COLO668 (cell line): ENCODE measurements around the gene DHRS13.

Source experiments
- DNase-seq: peaks from one replicate; lab custom pipeline; 2025; ENCODE audit not compliant: unreplicated experiment; lab: John Stamatoyannopoulos, UW

DHRS13 gene, protein sequence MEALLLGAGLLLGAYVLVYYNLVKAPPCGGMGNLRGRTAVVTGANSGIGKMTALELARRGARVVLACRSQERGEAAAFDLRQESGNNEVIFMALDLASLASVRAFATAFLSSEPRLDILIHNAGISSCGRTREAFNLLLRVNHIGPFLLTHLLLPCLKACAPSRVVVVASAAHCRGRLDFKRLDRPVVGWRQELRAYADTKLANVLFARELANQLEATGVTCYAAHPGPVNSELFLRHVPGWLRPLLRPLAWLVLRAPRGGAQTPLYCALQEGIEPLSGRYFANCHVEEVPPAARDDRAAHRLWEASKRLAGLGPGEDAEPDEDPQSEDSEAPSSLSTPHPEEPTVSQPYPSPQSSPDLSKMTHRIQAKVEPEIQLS

DNA sequence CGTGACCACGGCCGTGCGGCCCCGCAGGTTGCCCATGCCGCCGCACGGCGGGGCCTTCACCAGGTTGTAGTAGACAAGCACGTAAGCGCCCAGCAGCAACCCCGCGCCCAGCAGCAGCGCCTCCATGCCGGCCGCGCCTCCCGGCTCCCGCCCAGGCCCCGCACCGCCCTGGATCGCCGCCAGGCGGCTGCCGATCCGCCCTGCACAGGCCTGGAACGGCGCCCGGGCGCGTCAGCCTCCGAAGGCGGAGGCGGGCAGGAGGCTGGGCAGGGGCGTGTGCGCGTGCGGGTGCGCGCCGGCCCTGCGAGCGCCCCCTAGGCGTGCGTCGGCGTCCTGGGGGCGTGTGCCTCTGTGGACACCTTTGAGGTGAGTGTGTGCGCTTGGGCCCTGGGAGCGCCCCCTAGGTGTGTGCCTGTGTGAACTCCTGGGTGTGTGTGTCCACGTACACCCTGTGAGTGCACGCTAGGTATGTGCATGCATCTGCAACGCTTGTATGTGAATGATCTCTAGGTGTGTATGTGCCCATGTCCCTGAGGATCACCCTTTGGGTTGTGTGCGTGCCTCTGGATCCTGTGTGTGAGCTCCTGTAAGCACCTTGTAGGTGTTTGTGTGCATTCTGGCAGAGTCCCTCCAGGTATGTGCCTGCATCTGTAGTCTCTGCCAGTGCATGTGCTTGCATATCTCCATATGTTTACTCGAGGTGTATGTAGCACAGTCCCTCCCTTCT, at the start of gene DHRS13:
Gene DHRS13 (minus strand): TSS at position 261 of the 727 bp plus-strand sequence. CDS start 135 bp downstream, at position 126.
- DNase-seq: peak; percentile 95

DNA sequence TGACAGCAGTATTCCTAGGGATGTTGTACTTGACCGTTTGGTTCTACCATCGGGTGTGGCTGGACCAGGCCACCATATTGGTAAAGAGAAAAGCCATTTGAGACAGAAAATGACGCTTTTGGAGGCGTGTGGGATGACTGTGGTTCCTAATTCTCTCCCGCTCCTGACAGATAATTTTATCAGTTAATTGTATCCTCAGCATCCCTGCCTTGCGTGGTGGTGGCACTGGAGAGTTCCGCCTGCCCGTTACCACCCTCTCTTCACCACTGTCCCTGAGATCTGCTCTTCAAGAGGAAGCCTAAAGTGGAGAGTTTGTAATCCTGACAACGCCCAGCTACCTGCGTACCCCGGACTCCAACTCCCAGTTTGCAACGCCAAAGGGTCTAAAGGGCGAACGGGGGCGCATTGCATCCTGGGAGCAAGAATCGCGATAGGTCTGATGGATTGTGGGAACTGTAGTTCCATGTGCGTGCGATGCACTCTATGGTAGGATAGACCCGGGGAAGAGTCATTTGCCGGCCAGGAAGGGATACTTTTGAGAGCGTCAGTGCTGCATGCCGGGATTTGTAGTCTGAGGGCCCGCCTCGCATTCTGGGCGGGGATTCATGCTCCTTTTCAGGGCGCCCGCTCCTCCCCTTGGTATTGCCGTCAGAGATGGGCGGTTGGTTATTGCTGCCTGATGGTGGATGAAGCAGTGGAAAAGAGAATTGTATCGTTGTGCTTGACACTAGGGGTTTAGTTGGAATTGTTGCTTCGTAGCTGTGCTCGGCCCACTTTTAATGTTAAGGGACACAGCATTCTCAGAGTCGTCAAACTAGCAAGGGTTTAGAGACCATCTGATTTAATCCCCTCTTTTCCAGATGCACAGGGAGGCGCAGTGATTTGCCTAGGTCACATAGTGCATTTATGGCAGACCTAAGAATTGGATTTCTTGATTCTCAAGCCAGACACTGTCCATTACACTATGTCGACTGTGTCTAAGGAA, 49.4 kb upstream of the DHRS13 start:
- DNase-seq: peak; percentile 93

DNA sequence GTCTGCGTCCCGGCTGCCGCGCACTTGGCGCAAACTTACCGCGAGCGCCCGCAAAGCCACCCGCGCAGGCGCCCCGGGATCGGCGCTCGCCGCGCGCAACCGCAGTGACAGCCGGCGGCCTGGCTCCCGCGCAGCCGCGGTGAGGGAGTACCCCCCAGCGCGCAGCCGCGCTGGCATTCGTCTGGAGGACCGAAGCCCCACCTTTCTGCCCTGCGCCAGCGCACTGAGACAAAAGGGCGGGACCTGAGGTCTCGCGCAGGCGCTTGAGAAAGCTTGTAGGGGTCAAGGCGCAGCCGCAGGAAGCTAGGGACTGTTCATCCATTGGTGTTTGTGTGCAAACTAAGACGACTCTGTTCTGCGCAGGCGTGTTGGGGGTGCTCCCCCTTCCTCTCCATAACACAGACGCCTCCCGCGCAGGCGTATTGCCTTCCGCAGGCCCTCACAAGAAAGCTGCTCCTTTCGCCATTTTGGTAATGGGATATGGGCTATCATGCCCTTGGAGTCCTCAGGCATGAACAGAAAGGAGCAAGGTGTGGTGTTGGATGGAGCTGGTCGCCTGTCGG, 48.6 kb upstream of the DHRS13 start, which contains the start of gene PHF12:
Gene PHF12 (minus strand): TSS at position 91 of the 563 bp plus-strand sequence. CDS start 558 bp downstream, outside the sequence.
- DNase-seq: peak; percentile 98

DNA sequence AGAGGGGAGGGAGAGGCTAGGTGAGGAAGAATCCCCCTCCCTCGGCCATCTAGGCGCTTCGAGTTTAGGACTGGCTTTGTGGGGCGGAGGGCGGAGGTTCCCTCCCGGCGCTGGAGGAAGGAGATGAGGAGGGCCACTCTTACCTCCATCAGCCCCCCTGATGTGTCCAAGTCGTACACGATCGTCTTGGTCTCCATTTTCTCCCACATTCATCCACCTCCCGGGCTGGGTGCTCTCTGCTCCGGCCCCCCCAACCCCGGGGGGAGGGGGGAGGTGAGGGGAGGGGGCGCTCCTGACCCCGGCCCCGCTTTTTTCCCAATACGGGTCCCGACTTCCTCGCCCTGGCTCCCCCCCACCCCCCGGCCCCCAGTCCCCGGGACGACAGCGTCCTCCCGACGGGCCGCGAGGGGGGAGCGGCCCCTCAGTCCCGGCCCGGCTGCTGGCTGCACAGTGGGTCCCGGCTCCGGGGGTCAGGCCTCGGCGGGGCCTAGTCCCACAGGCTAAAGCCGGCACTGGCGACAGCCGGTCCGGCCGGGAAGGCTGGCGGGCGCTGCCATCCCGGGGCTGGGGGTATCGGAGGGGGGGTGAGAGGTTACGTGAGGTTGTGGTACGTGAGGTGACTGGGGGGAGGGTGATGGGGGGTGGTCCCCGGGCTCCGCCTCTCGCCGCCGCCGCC, 48.0 kb upstream of the DHRS13 start:
- DNase-seq: no peak

DNA sequence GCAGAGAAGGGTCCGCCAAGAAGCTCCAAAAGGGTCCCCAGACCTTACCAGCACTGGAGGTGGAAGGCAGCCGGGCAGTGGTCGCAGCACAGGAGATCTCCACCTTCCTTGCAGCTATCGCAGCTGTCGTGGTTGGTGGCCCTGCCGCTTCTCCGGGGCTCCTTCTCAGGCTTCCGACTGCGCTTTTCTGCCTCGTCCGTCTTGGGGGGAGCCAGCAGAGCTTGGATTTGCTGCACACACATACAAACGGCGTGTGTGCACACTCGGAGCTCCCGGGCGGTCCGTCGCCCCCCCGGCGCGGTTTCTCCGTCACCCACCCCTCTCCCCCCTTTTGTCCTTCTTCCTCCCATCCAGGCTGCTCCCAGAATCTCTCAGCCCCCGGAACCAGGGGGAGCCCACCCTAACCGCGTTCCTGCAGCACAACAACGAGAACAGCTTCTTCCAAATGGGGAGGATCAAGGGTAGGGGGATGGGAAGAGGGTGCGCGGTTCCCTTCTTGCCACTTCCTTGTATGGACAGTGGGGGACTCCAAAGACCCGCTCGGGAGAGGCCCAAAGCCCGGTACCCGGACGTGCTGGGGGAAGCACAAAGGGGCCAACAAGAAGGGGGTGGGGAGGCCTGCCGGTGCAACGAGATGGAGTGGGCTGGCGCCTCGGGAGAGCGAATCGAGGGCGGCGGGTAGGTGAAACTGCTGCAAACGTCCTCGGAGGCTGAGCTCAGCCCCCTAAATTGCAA, 47.3 kb upstream of the DHRS13 start:
- peak; percentile 17 for DNase-seq

DNA sequence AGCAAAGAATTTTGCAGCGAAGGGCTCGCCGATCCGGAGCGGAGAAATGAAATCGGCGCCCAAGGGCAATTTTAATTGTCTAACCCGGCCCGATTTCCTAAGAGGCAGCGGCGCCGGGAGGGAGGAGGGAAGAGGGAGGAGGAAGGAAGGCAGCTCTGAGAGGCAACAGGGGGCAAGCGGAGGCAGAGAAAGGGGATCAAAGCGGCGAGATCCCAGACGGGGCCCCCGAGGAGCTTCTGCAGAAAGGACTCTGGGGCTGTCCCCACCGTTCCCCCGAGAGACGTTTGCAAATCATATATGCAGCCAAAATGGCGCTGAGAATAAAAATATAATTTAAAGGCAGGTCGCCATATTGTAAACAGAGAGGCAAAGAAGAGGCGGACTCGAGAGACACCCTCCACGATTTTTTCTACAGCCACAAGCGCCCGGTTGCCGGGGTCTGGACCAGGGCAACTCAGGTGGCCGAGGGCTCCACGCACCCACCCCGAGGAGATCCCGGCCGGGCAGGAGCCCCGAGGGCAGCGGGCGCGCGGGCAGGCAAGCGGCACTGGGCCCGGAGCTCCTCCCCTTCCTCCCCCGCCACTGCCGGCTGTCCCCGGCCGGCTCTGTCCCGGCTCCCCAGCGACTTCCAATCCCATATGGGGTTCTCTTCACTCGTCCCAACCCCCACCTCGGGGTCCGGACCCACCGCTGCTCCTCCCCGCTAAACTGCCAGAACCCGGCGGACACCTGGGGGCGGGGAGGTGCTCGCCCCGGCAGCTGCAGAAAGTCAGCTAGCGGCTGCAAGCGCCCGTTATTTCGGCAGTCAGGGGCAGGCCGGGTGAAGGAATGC, 46.5 kb upstream of the DHRS13 start:
- DNase-seq: peak; percentile 18

DNA sequence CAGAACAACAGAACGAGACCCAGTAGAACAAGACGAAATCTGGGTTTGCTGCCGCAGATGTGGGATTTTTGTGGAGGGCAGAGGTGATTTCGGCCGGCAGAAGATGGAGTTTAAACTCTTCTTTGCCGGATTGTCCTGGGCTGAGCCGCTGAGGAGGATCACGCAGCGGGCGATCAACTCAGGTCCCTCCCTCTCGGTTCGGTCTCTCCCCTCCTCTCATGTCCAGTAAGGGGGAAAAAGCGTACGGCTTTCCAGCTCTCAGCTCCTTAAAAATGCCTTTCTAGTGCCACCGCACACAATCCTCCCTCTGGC, 46.0 kb upstream of the DHRS13 start:
- no peak for DNase-seq

DNA sequence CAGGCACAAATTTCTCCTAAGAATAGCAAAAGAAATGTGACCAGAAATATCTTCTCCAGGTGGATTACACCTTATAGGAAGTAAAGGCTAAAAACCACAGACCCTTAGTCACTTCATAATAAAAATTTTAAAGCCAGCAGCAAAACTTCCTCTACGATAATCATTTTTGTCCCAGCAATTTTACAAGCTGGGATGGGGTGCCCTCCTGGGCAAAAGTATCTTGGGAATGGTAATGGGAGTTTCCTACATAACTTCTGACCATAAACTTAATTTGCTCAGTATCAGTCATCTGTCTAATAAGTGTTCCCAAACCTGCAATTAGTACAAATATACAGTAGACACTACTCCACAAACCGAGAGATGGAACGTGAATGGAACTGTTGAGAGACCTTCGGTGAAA, 45.5 kb upstream of the DHRS13 start:
- DNase-seq: no peak

DNA sequence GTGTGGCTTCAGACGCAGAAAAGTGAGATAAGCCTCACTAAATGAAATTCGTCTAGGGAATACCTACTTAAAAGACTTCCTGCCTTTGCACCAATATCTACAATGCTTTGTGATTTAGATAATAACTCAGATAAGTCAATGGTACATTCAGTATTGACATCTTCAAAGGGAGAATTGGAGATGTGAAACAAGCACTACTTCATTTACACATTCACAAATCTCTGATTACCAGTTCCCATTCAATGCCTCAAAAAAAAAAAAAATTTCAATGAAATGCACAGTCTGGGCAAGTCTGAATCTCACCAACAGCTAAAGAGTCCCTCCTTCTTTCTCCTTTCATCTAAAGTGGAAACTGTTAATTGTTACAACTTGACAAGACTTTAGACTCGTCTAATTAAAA, 44.8 kb upstream of the DHRS13 start:
- no peak for DNase-seq

DNA sequence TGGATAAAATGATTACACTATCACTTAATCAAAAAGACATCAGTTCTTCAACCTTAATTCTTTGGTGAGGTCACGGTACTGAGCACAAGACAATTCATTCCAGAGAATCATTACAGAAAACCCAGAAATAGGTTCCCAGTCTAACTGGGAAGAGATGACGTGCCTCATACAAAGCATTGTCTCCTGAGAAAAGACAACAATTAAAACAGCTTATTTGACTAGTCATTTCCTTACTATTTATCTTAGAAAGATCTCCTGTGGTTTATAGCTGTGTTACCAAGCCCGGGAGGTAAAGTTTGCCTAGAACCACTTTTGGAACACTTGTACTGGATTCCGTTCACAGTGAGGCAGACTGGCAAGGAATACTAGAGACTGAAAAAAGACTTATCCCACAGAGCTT, 43.4 kb upstream of the DHRS13 start:
- DNase-seq: no peak

DNA sequence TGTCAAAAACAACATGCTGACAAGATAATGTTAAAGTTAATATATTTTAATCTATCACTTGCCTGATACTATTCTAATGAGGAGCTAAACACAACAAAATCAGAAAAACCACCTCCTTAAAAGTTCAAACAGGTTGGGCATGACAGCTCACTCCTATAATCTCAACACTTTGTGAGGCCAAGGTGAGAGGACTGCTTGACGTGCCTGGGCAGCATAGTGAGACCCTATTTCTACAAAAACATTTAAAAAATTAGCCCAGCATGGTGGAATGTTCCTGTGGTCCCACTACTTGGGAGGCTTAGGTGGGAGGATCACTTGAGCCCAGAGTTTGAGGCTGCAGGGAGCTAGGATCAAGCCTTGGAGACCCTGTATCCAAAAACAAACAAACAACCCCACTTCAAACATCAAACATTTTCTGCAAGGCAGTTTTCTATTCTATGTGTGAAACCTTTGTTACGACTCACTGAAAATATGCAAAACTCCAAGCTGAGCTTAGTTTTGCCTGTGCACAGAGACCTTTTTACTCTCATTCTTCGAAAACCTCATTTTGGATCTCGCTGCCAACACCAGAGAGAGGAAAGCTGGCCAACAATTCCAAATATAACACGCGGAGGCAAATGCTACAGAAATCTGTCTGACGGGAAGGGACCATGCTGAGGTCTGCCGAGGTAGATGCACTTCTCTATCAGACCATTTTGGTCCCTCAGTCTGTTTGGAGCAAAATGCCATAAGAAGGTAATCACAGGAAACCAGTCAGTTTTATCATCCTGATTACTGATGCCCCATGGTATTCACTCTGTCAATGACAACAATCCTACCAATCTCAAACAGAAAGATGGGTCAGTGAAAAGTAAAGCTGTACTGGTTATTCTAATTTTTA, 42.2 kb upstream of the DHRS13 start:
- DNase-seq: no peak

DNA sequence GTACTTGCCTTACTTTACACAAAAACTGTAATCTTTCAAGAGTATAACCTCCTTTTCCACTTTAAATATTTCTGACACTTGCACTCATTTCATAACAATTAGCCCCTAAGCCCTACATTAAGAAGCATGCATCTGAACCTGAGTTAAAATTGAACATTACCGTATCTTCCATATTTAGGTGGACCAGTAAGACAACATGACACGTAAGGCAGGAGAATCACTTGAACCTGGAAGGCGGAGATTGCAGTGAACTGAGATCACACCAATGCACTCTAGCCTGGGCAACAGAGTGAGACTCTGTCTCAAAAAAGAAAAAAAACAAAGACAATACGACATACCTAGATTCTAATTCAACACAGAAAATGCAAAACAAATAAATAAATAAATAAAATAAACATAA, 41.5 kb upstream of the DHRS13 start:
- DNase-seq: no peak

DNA sequence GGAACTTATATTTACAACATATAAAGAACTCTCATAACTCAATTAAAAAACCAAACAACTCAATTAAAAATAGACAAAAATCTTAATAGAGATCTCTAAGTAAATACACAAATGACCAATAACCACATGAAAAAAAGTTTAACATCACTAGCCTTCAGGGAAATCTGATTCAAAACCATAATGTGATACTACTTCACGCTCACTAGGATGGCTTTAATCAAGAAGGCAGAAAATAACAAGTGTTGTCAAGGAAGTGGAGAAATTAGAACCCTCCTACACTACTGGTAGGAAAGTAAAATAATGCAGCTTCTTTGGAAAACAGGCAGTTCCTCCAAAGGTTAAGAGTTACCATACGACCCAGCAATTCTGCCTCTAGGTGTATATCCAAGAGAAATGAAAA, 40.0 kb upstream of the DHRS13 start:
- DNase-seq: no peak

DNA sequence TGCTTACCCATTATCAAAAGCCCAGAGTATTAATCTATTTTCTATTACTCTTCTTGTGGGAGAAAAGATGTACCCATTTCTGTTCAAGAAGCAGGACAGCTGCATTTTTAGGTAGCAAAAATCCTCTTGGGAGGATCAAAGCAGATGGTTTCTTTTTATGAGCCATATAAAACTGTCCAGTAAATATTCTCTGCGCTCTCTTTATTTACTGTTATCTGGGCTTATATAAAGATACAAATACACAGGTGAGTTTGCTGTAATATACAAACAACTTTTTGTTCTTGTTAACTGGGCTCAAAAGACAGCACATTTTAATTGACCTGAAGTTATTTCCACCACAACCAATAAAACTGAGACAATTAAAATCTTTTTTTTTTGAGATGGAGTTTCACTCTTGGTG, 38.4 kb upstream of the DHRS13 start:
- DNase-seq: no peak

DNA sequence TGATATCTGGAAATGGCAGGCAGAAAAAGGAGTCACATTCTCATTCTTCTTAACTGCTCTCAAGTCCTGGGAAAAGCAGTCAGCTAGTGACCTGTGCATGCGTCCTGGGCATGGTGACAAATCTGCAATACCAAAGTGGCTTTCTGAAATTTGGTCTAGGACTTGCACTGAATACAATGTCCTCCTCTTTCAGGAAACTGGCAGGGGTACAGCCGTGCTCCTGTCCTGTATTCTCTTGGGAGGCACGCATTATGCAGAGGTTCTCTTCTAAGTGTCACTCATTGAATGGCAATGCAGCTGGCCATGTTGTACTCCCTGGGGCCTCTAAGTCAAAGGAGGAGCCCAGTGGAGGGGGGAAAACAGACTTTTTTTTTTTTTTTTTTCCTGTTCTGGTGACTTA, 37.8 kb upstream of the DHRS13 start:
- no peak for DNase-seq

DNA sequence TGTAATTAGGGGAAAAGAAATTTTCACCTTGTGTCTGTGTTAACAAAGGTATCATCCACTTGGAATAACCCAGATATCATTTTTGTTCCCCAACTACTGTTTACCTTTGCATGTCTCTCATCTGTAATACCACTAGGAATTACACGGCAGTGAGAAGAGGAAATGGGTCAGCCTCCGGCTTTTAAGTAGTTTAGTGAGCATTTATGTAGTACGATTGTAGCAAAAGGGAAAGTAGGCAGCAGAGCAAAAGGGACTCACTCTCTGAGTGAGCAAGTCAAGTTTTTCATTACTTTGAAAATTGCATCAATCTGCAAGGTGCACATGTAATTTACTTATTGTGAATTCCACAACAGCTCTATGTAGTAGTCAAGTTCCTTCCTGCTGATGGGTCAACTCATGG, 37.3 kb upstream of the DHRS13 start:
- DNase-seq: no peak

DNA sequence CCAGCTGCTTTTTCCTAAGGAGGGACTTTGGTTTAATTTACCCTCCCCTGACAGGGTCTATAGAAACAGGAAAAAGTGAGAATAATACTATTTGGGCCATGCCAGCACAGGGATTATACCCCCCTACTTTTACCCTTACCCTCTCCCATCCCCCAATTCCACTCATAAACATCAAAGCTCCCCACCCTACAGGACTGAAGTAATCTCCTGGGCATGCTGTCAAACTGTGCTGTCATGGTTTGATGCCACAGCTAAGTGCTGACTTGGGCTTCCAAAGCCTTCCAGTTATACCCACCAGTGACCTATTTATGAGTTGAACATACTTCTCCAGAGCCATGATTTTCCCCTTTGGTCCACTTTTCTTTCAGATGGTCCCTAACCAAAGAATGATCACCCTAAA, 35.7 kb upstream of the DHRS13 start:
- DNase-seq: no peak
